Stimulated activated CD4-positive, alpha-beta T cell treated with anti-CD3 and anti-CD28 coated beads, Interleukin-12 subunit alpha, Interleukin-12 subunit beta, amount 100 ng/mL, for 48 hours (primary cell): ENCODE results near the gene PPP4R2.

Source experiments
- DNase-seq, 3 donors: peaks; one replicate each; pipeline ENCODE4 v3.0.0-alpha.2; 2020; ENCODE audit warnings: low read depth in 2 of 3, low spot score in 1 of 3

PPP4R2 gene

GRCh38 chr3:72996473-72997333 lies at the start of gene PPP4R2:
Gene PPP4R2, plus strand, starts transcription at chr3:72996811. Its CDS starts 227 bp downstream, at chr3:72997038.
- DNase-seq, result peak; percentile 83 to 87 (median 85)

GRCh38 chr3:72947715-72948490 lies 48.7 kb upstream of the PPP4R2 start:
- no peak for DNase-seq

- DNase-seq, result no peak
Measured at GRCh38 chr3:72949016-72949415, 47.6 kb upstream of the PPP4R2 start.

- DNase-seq, result no peak
Measured at GRCh38 chr3:72950372-72950771, 46.2 kb upstream of the PPP4R2 start.

GRCh38 chr3:72950801-72951200 lies 45.8 kb upstream of the PPP4R2 start:
- no peak for DNase-seq

GRCh38 chr3:72951259-72951722 lies 45.3 kb upstream of the PPP4R2 start:
- DNase-seq, result no peak

GRCh38 chr3:72953325-72953956 lies 43.2 kb upstream of the PPP4R2 start:
- no peak for DNase-seq

- no peak for DNase-seq
Measured at GRCh38 chr3:72957297-72957696, 39.3 kb upstream of the PPP4R2 start.

GRCh38 chr3:72959336-72959735 lies 37.3 kb upstream of the PPP4R2 start:
- DNase-seq, result no peak

- no peak for DNase-seq
Measured at GRCh38 chr3:72960812-72961518, 35.6 kb upstream of the PPP4R2 start.

GRCh38 chr3:72961752-72962151 lies 34.9 kb upstream of the PPP4R2 start:
- DNase-seq, result no peak

GRCh38 chr3:72962317-72962716 lies 34.3 kb upstream of the PPP4R2 start:
- no peak for DNase-seq

- no peak for DNase-seq
Measured at GRCh38 chr3:72964633-72965032, 32.0 kb upstream of the PPP4R2 start.

GRCh38 chr3:72968266-72968664 lies 28.3 kb upstream of the PPP4R2 start:
- DNase-seq, result no peak

GRCh38 chr3:72969766-72970165 lies 26.8 kb upstream of the PPP4R2 start:
- DNase-seq, result no peak

GRCh38 chr3:72970942-72971341 lies 25.7 kb upstream of the PPP4R2 start:
- no peak for DNase-seq

- DNase-seq, result no peak
Measured at GRCh38 chr3:72972706-72973030, 23.9 kb upstream of the PPP4R2 start.

GRCh38 chr3:72973031-72973723 lies 23.4 kb upstream of the PPP4R2 start:
- no peak for DNase-seq

- no peak for DNase-seq
Measured at GRCh38 chr3:72973786-72974185, 22.8 kb upstream of the PPP4R2 start.

- DNase-seq, result no peak
Measured at GRCh38 chr3:72974956-72975355, 21.7 kb upstream of the PPP4R2 start.
